ENCODE results near the gene SCRT2. TPM values are rescaled to one million over a fixed set of nuclear protein-coding genes. Genes with fewer than 3 reads are reported as not detected.
A peak's percentile ranks its signal among the peaks of the same experiment; 100 is the strongest.

Gene SCRT2
- polyA plus RNA-seq, 6 donors from 2014 or later: not detected

- DNase-seq: no peak
- ATAC-seq (ENCODE audit: low read depth in 2 of 2): no peak
- Mint-ChIP-seq H3K4me3 (no peak overlapping the region), H3K27me3 (peaks cover 59 to 82% (median 69%) of the 10 kb centered on the region in 3 donors), H3K36me3 (peaks cover 0 to 9% of the 10 kb centered on the region in 2 donors), H3K4me1 (peaks cover 6 to 10% (median 7%) of the 10 kb centered on the region in 3 donors), H3K9me3 (peaks cover 0 to 3% (median 0%) of the 10 kb centered on the region in 7 donors), H3K27ac (no peak overlapping the region)
Measured at GRCh38 chr20:664151-664550, 11.5 kb downstream of the SCRT2 start.

GRCh38 chr20:663315-664090 is 12.1 kb downstream of the SCRT2 start:
- Mint-ChIP-seq H3K9me3 (peaks cover 0 to 3% (median 0%) of the 10 kb centered on the region in 7 donors), H3K27me3 (peaks cover 60 to 83% (median 75%) of the 10 kb centered on the region in 3 donors)

DNA sequence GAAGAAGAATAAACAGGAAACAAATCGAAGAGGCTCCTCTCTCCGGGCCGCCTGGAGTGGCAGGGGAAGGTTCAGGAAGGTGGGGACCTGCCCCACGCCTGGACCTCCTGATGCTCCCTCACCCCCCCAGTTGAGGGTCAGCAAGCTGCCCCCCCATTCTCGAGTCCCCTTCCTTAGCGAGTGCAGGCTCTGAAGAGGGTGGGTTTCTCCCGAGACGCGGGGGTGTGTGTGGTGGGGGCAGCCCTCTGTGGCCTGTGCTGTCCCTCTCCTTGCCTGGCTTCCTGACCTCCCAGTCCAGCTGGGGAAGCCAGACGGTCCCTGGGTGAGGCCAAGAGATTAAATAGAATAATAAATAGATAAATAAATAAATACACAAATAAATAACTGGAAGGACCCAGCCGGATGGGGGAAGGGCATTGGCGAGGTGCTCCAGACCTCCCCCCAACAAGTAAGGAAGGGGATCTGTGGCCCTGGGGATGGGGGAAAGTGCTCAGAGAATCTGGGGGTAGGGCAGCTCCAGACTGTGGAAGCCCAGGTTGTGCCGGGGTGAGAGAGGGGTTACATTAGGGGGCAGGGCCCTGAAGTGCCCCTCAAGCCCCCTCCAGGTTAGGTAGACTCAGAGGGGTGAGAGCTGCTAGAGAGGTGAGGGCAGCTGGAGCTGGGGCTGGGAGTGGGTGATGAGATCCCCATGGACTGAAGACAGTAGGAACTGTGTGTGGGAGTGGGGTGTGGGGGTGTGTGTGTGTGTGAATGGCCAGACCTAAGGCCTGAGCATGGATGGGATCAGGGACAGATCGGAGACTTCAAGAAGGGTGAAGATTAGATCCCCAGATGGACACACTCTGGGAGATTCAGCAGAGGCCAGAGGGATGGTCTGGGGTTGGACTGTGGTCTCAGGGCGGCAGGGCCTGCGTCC is 13.1 kb downstream of the SCRT2 start:
- peak overlapping the region in 1 of 6 donors; percentile 47 for H3K27ac Mint-ChIP-seq
- H3K27me3 Mint-ChIP-seq: peaks cover 60 to 85% (median 81%) of the 10 kb centered on the region in 3 donors
- peak overlapping the region in 2 of 8 donors; percentile 61 to 65 for H3K4me3 Mint-ChIP-seq
- no peak for DNase-seq
- H3K4me1 Mint-ChIP-seq: peaks cover 6 to 10% (median 7%) of the 10 kb centered on the region in 3 donors
- no peak for ATAC-seq (ENCODE audit: low read depth in 2 of 2)
- H3K36me3 Mint-ChIP-seq: peaks cover 0 to 9% of the 10 kb centered on the region in 2 donors
- peaks cover 0 to 3% (median 0%) of the 10 kb centered on the region in 7 donors for H3K9me3 Mint-ChIP-seq

More at GRCh38 chr20:663315-664090, 12.1 kb downstream of the SCRT2 start:
- H3K36me3 Mint-ChIP-seq: peaks cover 0 to 9% of the 10 kb centered on the region in 2 donors
- peak overlapping the region in 1 of 8 donors; percentile 61 for H3K4me3 Mint-ChIP-seq
- ATAC-seq (ENCODE audit: low read depth in 2 of 2): no peak
- no peak overlapping the region for H3K27ac Mint-ChIP-seq
- DNase-seq: no peak
- H3K4me1 Mint-ChIP-seq: peaks cover 6 to 10% (median 7%) of the 10 kb centered on the region in 3 donors

DNA sequence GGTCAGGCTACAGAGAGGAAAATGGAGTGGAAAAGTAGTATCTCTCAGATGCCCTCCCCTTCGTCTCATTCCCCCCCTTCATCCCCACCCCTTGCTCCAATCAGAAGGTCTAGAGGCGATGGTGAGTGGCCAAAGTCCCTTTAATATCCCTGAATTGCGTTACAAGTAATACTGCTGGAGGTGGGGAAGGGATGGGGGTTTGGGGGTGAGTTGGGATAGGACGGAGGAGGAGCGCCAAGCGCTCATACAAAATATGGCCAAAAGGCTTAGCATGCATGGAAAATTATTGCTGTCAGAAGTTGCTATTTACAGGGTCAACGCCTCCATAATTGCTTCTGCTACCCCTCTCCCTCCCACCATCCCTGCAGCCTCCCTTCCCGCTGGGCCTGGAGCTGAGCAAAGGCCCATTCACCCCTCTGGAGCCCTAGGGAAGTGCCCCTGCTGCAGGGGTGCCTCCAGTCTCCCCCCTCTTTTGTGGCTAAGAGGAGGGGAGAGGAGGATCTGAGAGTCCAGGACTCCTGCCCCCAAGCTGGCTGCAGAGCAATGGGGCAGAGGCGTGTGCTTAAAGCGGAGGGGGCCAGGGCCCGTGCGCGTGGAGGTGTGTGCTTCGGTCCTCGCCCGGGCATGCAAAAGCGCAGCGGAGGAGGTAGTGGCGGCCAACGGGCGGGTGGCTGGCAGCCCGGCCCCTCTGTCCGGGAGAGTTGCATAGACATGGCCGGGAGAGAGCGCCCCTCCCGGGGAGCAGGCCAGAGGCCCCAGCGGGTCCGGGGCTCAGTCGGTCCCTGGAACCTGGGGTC is 13.9 kb downstream of the SCRT2 start:
- no peak overlapping the region for H3K4me3 Mint-ChIP-seq
- H3K27ac Mint-ChIP-seq: no peak overlapping the region
- DNase-seq (no peak), ATAC-seq (ENCODE audit: low read depth in 2 of 2) (no peak)
- peaks cover 0 to 9% of the 10 kb centered on the region in 2 donors for H3K36me3 Mint-ChIP-seq
- peaks cover 56 to 85% (median 77%) of the 10 kb centered on the region in 3 donors for H3K27me3 Mint-ChIP-seq
- peaks cover 0 to 3% (median 0%) of the 10 kb centered on the region in 7 donors for H3K9me3 Mint-ChIP-seq
- H3K4me1 Mint-ChIP-seq: peaks cover 6 to 10% (median 7%) of the 10 kb centered on the region in 3 donors

DNA sequence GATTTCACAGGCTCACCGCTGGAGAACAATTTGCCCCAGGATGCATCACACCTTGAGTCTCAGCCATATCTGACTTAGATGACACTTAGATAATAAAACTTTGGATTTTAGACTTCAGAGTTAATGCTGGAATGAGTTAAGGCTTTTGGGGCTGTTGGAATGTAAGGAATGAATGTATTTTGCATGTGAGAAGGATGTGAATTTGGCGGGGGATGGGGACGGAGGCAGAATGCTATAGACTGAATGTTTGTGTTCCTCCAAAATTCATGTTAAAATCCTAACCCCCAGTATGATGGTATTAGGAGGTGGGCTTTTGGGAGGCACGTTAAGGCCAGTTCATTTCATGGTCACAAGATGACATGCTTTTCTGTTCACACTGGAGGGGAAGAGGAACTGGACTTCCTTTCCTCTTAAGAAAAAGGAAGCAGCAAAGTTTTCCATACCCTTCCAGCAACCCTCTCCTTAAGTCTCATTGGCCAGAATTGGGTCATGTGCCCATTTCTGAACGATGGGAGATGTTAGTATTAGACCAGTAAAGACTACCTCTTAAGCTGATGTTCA is 16.8 kb downstream of the SCRT2 start:
- Mint-ChIP-seq H3K9me3 (peaks cover 0 to 3% (median 0%) of the 10 kb centered on the region in 7 donors), H3K4me3 (no peak overlapping the region), H3K36me3 (peaks cover 0 to 9% of the 10 kb centered on the region in 2 donors), H3K27ac (no peak overlapping the region), H3K4me1 (peaks cover 6 to 11% (median 7%) of the 10 kb centered on the region in 3 donors), H3K27me3 (peaks cover 59 to 86% (median 66%) of the 10 kb centered on the region in 3 donors)
- DNase-seq (no peak), ATAC-seq (ENCODE audit: low read depth in 2 of 2) (no peak)

GRCh38 chr20:658202-658601 is 17.4 kb downstream of the SCRT2 start:
- Mint-ChIP-seq H3K4me1 (peaks cover 4 to 14% (median 5%) of the 10 kb centered on the region in 3 donors), H3K9me3 (peaks cover 0 to 3% (median 0%) of the 10 kb centered on the region in 7 donors), H3K4me3 (no peak overlapping the region), H3K27me3 (peaks cover 58 to 84% (median 62%) of the 10 kb centered on the region in 3 donors), H3K36me3 (peaks cover 0 to 6% of the 10 kb centered on the region in 2 donors), H3K27ac (no peak overlapping the region)
- ATAC-seq (ENCODE audit: low read depth in 2 of 2): no peak
- DNase-seq: no peak

DNA sequence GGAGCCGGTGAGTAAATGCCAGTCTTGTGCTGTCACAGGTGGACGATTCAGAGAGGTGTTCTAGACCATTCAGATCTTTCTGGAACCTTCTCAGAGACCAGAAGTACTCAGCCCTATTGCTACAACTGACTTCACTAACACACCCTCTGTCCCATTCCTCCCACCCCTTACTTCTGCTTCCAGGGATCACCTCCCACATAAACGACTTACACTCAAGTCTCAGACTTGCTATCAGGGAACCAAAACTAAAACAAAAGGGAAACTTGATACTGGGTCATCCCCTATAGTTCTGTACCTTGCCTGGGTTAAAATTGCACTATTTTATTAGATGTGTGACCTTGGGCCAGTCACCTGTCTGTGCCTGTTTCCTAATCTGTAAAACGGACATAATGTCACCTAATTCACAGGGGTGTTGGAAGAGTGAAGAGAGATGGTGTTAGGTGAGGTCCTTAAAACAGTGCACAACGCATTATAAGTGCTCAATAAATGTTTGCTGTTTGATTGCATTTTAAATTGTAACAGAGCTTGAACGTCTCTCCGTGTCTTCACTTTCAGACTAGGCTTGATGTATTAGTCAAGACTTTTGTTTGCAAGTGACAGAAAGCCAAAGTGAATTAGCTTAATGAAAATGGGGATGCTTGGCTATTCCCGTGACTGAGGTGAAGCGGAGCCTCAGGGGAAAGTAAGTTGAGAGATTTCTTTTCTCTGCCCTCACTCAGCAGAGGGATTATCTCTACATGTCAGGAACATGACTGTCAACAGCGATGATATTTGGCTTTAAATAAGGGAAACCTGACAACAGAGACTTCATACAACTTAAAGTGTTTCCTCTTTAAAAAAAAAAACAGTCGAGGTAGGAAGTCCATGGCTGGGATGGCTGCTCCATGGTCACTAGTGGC is 19.6 kb downstream of the SCRT2 start:
- no peak for ATAC-seq (ENCODE audit: low read depth in 2 of 2)
- peak overlapping the region in 2 of 8 donors; percentile 0 to 54 for H3K4me3 Mint-ChIP-seq
- H3K27ac Mint-ChIP-seq: no peak overlapping the region
- H3K27me3 Mint-ChIP-seq: peaks cover 40 to 75% (median 48%) of the 10 kb centered on the region in 3 donors
- no peaks in the 10 kb centered on the region for H3K9me3 Mint-ChIP-seq
- DNase-seq: no peak
- H3K4me1 Mint-ChIP-seq: peaks cover 0 to 8% (median 3%) of the 10 kb centered on the region in 3 donors
- no peaks in the 10 kb centered on the region for H3K36me3 Mint-ChIP-seq

GRCh38 chr20:654417-654750 is 21.2 kb downstream of the SCRT2 start:
- peak overlapping the region in 1 of 6 donors; percentile 45 for H3K27ac Mint-ChIP-seq
- no peak for ATAC-seq (ENCODE audit: low read depth in 2 of 2)
- no peaks in the 10 kb centered on the region for H3K9me3 Mint-ChIP-seq
- H3K4me3 Mint-ChIP-seq: peak overlapping the region in 5 of 8 donors; percentile 42 to 77 (median 58)
- H3K4me1 Mint-ChIP-seq: peaks cover 0 to 8% (median 7%) of the 10 kb centered on the region in 3 donors
- DNase-seq: no peak
- no peaks in the 10 kb centered on the region for H3K36me3 Mint-ChIP-seq
- H3K27me3 Mint-ChIP-seq: peaks cover 31 to 81% (median 42%) of the 10 kb centered on the region in 3 donors

DNA sequence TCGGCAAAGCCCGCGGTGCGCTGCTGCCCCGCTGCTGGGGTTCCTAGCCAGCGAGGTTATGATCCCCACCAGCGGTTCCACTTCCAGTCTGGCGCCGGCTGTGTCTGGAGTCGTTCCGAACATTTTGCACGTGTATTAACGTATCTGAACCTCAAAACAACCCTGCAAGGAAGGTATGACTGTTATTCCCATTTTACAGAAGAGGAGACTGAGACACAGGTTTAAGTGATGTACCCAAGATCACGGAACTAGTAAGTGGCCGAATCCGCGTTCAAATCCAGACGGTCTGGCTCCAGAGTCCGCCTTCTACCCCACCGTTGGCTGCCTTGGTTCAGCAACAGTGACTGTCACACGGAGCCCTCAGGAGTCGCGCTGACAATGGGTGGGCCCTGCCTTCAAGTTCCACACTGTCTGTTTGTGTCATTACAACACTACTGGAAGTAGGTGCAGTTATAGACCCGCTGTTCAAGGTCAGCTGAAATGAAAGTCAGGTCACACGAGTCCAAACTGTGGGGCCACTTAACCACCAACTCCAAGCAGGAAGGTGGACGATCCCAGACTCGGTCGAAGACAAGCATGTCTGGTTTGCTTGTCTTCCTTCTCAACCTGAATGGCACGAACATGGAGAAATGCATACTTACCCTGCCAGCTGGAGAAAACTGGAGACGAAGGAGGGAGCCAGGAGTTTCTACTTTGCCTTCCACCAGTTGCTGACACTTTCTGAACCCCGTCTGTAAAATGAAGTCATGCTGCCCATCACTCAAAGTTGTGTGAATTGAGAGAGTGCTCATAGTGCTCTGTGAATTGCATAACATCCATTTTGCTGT is 21.8 kb downstream of the SCRT2 start:
- ATAC-seq (ENCODE audit: low read depth in 2 of 2) (no peak), DNase-seq (no peak)
- peaks cover 0 to 8% (median 7%) of the 10 kb centered on the region in 3 donors for H3K4me1 Mint-ChIP-seq
- H3K36me3 Mint-ChIP-seq: peaks cover 0 to 3% of the 10 kb centered on the region in 2 donors
- H3K27me3 Mint-ChIP-seq: peaks cover 27 to 81% (median 39%) of the 10 kb centered on the region in 3 donors
- H3K4me3 Mint-ChIP-seq: peak overlapping the region; percentile 37 to 86 (median 78)
- H3K9me3 Mint-ChIP-seq: no peaks in the 10 kb centered on the region
- peak overlapping the region in 1 of 6 donors; percentile 51 for H3K27ac Mint-ChIP-seq

DNA sequence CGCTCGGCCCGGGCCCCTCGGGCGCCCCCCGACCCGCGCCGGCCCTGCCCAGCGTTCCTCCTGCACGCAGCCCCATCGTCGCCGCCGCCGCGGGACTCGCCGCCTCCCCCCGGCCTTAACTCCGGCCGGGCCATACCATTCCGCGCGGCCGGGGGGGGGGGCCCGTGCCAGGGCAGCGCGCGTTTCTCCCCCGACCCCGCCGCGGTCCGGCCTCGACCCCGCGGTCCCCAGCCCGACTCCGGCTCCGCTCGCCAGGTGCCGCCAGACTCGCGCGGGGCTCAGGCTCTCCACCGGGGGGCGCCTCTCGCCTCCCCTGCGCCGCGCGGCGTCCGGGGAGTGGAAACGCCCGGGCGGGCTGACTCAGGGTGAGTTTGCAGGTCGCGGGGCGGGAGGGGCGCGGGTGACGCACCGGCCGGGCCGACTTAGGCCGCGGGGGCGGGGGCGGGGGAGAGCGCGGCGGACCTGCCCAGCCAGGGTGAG is 22.5 kb downstream of the SCRT2 start, which contains the start of gene SRXN1:
TSS of gene SRXN1 (minus strand) at position 91 of the 480 bp plus-strand sequence. CDS start at position 76, 15 bp downstream.
- Mint-ChIP-seq H3K36me3 (peaks cover 0 to 3% of the 10 kb centered on the region in 2 donors), H3K4me3 (peak within 1 kb of the TSS; percentile 37 to 86 (median 78)), H3K27ac (peak within 1 kb of the TSS in 1 of 6 donors; percentile 51), H3K4me1 (peaks cover 0 to 8% (median 7%) of the 10 kb centered on the region in 3 donors), H3K9me3 (no peaks in the 10 kb centered on the region), H3K27me3 (peaks cover 20 to 75% (median 32%) of the 10 kb centered on the region in 3 donors)
- DNase-seq (peak; percentile 56), ATAC-seq (ENCODE audit: low read depth in 2 of 2) (peak; percentile 90 to 94)

Measured in naive B cell (primary cell).